B cell (primary cell): ENCODE data around the gene ZNF630.

Experiments
- CTCF ChIP-seq: fragments of 200-600 bp; IDR thresholded peaks from one replicate; pipeline ENCODE4 v1.8.0; 2022; ENCODE audit warnings: antibody characterized with exemption, mild to moderate bottlenecking
- EZH2 ChIP-seq: IDR thresholded peaks from 2 replicates; pipeline ENCODE4 v1.6.1; 2012; ENCODE audit warnings: borderline replicate concordance, low read depth, mild to moderate bottlenecking, moderate library complexity, low read length; ENCODE audit not compliant: insufficient read depth, poor library complexity, severe bottlenecking

GRCh38 chrX:48045410-48046311 is 25.8 kb downstream of the ZNF630 start:
- no peak for TF ChIP-seq EZH2
- no peak for TF ChIP-seq CTCF
